Gastroesophageal sphincter (tissue), 4 donors: ENCODE results near the gene TPM1. TPM values are rescaled to one million over a fixed set of nuclear protein-coding genes. Genes with fewer than 3 reads are reported as not detected.

Experiments used
- ATAC-seq: fragments of 150-250 bp; one replicate; pipeline ENCODE4 v1.9.1; 2016; ENCODE audit warnings: mild to moderate bottlenecking, moderate library complexity
- H3K27ac ChIP-seq, 4 donors: fragments of 200-600 bp; sonication (generic) in 3 of 4; 1 replicate in 3 of 4; 2 replicates in 1 of 4; pipeline ENCODE4 v1.5.1; 2016 to 2019
- H3K27me3 ChIP-seq: fragments of 200-600 bp; sonication (generic); one replicate; pipeline ENCODE4 v1.5.1; 2019
- H3K36me3 ChIP-seq, 2 donors: fragments of 200-600 bp; sonication (generic); one replicate each; pipeline ENCODE4 v1.5.1; 2019; ENCODE audit warnings: control low read depth in 1 of 2
- H3K4me1 ChIP-seq, 3 donors: fragments of 200-600 bp; sonication (generic); 1 replicate in 2 of 3; 2 replicates in 1 of 3; pipeline ENCODE4 v1.5.1; 2016 to 2019; ENCODE audit warnings: control low read depth in 2 of 3
- H3K4me3 ChIP-seq, 2 donors: fragments of 200-600 bp; sonication (generic); one replicate each; pipeline ENCODE4 v1.5.1; 2019; ENCODE audit warnings: mild to moderate bottlenecking in 1 of 2, moderate library complexity in 1 of 2
- H3K9me3 ChIP-seq, 3 donors: fragments of 200-600 bp; sonication (generic); one replicate each; pipeline ENCODE4 v1.5.1; 2017 to 2019; ENCODE audit warnings: control low read depth in 2 of 3
- CTCF ChIP-seq, 4 experiments: fragments of 200-600 bp in 2 of 4; fragments of 450-650 bp in 2 of 4; sonication (generic) in 1 of 4; IDR thresholded peaks; one replicate each; pipeline ENCODE4 v1.5.1; 2017 to 2019; ENCODE audit warnings: antibody characterized with exemption in 4 of 4, mild to moderate bottlenecking in 2 of 4, moderate library complexity in 2 of 4
- EP300 ChIP-seq: sonication (generic); formaldehyde crosslinking; IDR thresholded peaks from one replicate; pipeline ENCODE4 v1.6.1; 2017; ENCODE audit warnings: antibody characterized with exemption, mild to moderate bottlenecking
- POLR2A ChIP-seq, 2 donors: fragments of 450-650 bp; IDR thresholded peaks; one replicate each; pipeline ENCODE4 v1.6.1; 2017; ENCODE audit warnings: antibody characterized with exemption in 2 of 2, mild to moderate bottlenecking in 2 of 2, moderate library complexity in 1 of 2
- POLR2AphosphoS5 ChIP-seq: sonication (generic); formaldehyde crosslinking; IDR thresholded peaks from one replicate; pipeline ENCODE4 v1.6.1; 2017; ENCODE audit warnings: antibody characterized with exemption
- WGBS, 2 donors: methylation state at CpG; one replicate each; pipeline ENCODE4 v1.1.5; 2018; ENCODE audit warnings: low coverage in 1 of 2; 5-methylcytosine and 5-hydroxymethylcytosine counted together
- total RNA-seq, 4 donors: library from RNA; depleted of rRNA; stranded (reverse); fragments of >200 nt; gene quantifications; one replicate each; pipeline ENCODE4 v1.1.0, GENCODE V29; 2016

TPM1 gene
- total RNA-seq, 4 donors from 2014 or later = 3,599 to 7,152 (median 6,397) TPM

- TF ChIP-seq POLR2AphosphoS5 (no peak), EP300 (no peak), POLR2A (IDR thresholded peaks at IDR 0.05) (no peak), CTCF (IDR thresholded peaks at IDR 0.05) (no peak)
- ATAC-seq = no peak
- H3K4me1 ChIP-seq = peaks cover 9 to 47% (median 31%) of the 10 kb centered on the region in 3 donors
- no peaks in the 10 kb centered on the region for H3K9me3 ChIP-seq
- H3K27ac ChIP-seq = peak overlapping the region in 2 of 4 donors; percentile 23 to 43
- H3K36me3 ChIP-seq = no peaks in the 10 kb centered on the region
- H3K4me3 ChIP-seq = no peak overlapping the region
- no peaks in the 10 kb centered on the region for H3K27me3 ChIP-seq
- 92% methylated on average over 3 of the region's 10 CpGs; no CpG with 5 or more reads in 1 of the 2 donors for WGBS, 2 donors
These were observed 48.3 kb downstream of the TPM1 start for GRCh38 chr15:63090887-63091286.

GRCh38 chr15:63091679-63092446 is 49.3 kb downstream of the TPM1 start:
- TF ChIP-seq POLR2AphosphoS5 (no peak), POLR2A (IDR thresholded peaks at IDR 0.05) (no peak), EP300 (no peak), CTCF (IDR thresholded peaks at IDR 0.05) (no peak)
- Histone ChIP-seq H3K9me3 (no peaks in the 10 kb centered on the region), H3K27ac (peak overlapping the region in 2 of 4 donors; percentile 9 to 69), H3K36me3 (no peaks in the 10 kb centered on the region), H3K4me1 (peaks cover 9 to 42% (median 31%) of the 10 kb centered on the region in 3 donors), H3K4me3 (no peak overlapping the region), H3K27me3 (no peaks in the 10 kb centered on the region)
- ATAC-seq = no peak
- 43 to 67% methylated on average over 2 to 4 of the region's 4 CpGs for WGBS, 2 donors

- Histone ChIP-seq H3K36me3 (no peaks in the 10 kb centered on the region), H3K9me3 (no peaks in the 10 kb centered on the region), H3K27me3 (no peaks in the 10 kb centered on the region), H3K4me3 (no peak overlapping the region), H3K4me1 (peaks cover 9 to 35% (median 24%) of the 10 kb centered on the region in 3 donors), H3K27ac (peak overlapping the region; percentile 49 to 79 (median 70))
- 23 to 37% methylated on average over 3 to 6 of the region's 6 CpGs for WGBS, 2 donors
- peak; percentile 86 for ATAC-seq
- TF ChIP-seq POLR2AphosphoS5 = no peak
- TF ChIP-seq CTCF (IDR thresholded peaks at IDR 0.05) = peak; percentile 75 to 93 (median 90)
These were observed 51.1 kb downstream of the TPM1 start for GRCh38 chr15:63093486-63094205.

GRCh38 chr15:63094495-63094931 is 52.0 kb downstream of the TPM1 start:
- no peak for ATAC-seq
- 6 to 21% methylated on average over 2 of the region's 2 CpGs for WGBS, 2 donors

More at GRCh38 chr15:63094495-63094931, 52.0 kb downstream of the TPM1 start:
- H3K4me3 ChIP-seq = no peak overlapping the region
- peaks cover 9 to 27% (median 15%) of the 10 kb centered on the region in 3 donors for H3K4me1 ChIP-seq
- peak overlapping the region; percentile 49 to 79 (median 70) for H3K27ac ChIP-seq
- no peaks in the 10 kb centered on the region for H3K27me3 ChIP-seq
- TF ChIP-seq POLR2A (IDR thresholded peaks at IDR 0.05) (no peak), EP300 (no peak), CTCF (IDR thresholded peaks at IDR 0.05) (no peak), POLR2AphosphoS5 (no peak)
- no peaks in the 10 kb centered on the region for H3K9me3 ChIP-seq
- no peaks in the 10 kb centered on the region for H3K36me3 ChIP-seq
